ENCODE data around the gene SLC37A4.

GRCh38 chr11:119051440-119052162, 20.9 kb upstream of the SLC37A4 start:
- TF ChIP-seq CTCF (IDR thresholded peaks at IDR 0.05) (no peak), POLR2A (IDR thresholded peaks at IDR 0.05) (no peak)
